ENCODE data around the gene SSBP3.
"Not testable (repeated sequence)": the region's sequence is repeated elsewhere in the genome, so short reads cannot be mapped to it uniquely, and the experiment has no call there.

Gene SSBP3

DNA sequence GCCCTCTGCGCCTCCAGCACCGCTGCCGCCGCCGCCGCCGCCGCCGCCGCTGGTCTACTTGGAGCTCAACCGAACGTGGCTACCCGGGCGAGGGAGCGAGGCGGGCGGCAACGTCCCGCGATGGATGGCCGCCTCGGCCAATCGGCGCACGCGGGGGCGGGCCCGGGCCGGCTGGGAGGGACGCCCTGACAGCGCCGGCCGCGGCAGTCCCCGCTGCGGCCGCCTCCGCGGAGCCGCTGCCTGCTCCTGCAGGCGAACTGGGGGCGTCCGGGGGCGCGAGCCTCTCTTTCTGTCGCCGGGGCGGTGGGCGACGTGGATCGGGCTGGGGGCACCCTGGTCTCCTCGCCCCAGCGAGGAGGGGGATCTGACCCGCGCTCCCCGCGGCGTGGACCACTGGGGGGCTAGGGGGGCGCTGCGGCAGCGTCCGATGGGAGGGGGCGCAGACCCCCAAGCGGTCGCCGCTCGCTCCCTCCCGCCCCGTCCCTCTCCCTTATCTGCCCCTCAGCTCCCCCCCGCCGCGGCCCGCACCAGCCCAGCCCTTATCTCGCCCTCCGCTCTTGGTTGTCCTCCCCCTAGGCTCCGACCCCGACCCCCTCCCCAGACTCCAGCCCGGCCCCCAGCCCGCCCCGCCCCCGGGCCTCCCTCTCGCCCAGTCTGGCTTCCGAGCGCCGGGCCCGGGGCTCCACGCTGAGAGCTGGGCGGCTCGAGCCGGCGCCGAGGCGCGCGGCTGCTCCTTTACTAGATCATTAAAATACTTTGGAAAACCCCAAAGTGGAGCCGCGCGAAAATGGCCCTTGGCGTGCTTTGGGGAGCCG is at the start of gene SSBP3:
Gene SSBP3 (minus strand): TSS at position 56 of the 815 bp plus-strand sequence.
- Histone ChIP-seq H3K27me3 (ENCODE audit: control insufficient read depth, insufficient read depth, low read length) (no peaks in the 10 kb centered on the region), H3K36me3 (ENCODE audit: control insufficient read depth, low read depth, low read length) (peaks cover 21% of the 10 kb centered on the region), H3K4me3 (ENCODE audit: low read length) (peak within 1 kb of the TSS; percentile 85), H3K9me3 (ENCODE audit: control insufficient read depth, low read depth, low read length) (no peaks in the 10 kb centered on the region), H3K9ac (ENCODE audit: low read length) (peak within 1 kb of the TSS; percentile 83), H3K4me1 (ENCODE audit: control insufficient read depth, low read depth, low read length) (peaks cover 41% of the 10 kb centered on the region), H3K27ac (ENCODE audit: low read length) (peak within 1 kb of the TSS; percentile 95)

DNA sequence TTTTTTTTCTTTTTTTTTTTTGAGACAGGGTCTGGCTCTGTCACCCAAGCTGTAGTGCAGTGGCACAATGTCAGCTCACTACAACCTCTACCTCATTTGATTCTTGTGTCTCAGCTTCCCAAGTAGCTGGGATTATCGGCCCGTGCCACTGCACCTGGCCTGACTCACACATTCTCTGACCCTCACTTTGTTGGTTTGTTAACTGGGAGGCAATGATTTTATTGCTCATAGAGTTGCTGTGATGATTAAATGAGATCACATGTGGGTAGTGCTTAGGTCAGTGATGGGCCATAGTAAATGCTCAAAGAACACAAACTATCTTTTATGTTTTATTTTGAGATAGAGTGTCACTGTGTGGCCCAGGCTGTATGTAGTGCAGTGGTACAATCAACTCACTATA is 47.3 kb upstream of the SSBP3 start:
- Histone ChIP-seq H3K9me3 (ENCODE audit: control insufficient read depth, low read depth, low read length) (no peaks in the 10 kb centered on the region), H3K4me3 (ENCODE audit: low read length) (no peak overlapping the region), H3K27me3 (ENCODE audit: control insufficient read depth, insufficient read depth, low read length) (no peaks in the 10 kb centered on the region), H3K36me3 (ENCODE audit: control insufficient read depth, low read depth, low read length) (no peaks in the 10 kb centered on the region), H3K27ac (ENCODE audit: low read length) (no peak overlapping the region), H3K9ac (ENCODE audit: low read length) (no peak overlapping the region), H3K4me1 (ENCODE audit: control insufficient read depth, low read depth, low read length) (no peaks in the 10 kb centered on the region)

DNA sequence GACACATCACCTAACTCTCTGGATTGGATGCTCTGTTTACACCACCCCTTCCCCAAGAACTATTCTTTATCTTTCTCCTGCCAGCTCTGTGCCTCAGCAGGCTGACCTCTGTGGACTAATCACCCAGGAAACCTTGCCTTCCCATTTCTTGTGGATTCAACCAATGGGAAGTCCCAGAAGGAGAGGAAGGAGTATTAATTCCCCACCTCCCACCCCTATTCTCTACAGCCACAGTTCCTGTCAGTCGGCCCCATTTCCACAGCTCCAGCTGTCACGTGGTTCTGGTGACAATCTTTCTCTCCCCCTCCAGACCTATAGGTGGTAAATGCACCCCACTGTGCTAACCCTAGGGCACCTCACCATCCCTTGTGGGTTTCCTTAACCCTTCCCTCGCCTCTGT is 46.8 kb upstream of the SSBP3 start:
- no peak overlapping the region for H3K9ac ChIP-seq (ENCODE audit: low read length)
- H3K36me3 ChIP-seq (ENCODE audit: control insufficient read depth, low read depth, low read length) = no peaks in the 10 kb centered on the region
- no peaks in the 10 kb centered on the region for H3K4me1 ChIP-seq (ENCODE audit: control insufficient read depth, low read depth, low read length)
- H3K27me3 ChIP-seq (ENCODE audit: control insufficient read depth, insufficient read depth, low read length) = no peaks in the 10 kb centered on the region
- H3K4me3 ChIP-seq (ENCODE audit: low read length) = no peak overlapping the region
- no peak overlapping the region for H3K27ac ChIP-seq (ENCODE audit: low read length)
- H3K9me3 ChIP-seq (ENCODE audit: control insufficient read depth, low read depth, low read length) = no peaks in the 10 kb centered on the region

DNA sequence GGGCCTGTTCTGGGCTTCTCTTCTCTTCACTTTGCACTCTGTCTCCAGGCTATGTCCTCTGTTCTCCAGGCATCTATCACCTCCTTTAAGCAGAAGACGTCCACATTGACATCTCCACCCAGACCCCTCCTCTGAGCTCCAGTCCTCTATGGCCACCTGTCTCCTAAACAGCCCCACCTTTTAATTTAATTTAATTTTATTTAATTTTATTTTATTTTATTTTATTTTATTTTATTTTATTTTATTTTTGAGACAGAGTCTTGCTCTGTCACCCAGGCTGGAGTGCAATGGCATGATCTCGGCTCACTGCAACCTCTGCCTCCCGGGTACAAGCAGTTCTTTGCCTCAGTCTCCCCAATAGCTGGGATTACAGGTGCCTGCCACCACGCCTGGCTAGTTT is 43.2 kb upstream of the SSBP3 start:
- not testable (repeated sequence) for H3K27me3 ChIP-seq (ENCODE audit: control insufficient read depth, insufficient read depth, low read length); H3K36me3 ChIP-seq (ENCODE audit: control insufficient read depth, low read depth, low read length); H3K9ac ChIP-seq (ENCODE audit: low read length); H3K4me1 ChIP-seq (ENCODE audit: control insufficient read depth, low read depth, low read length); H3K4me3 ChIP-seq (ENCODE audit: low read length); H3K9me3 ChIP-seq (ENCODE audit: control insufficient read depth, low read depth, low read length); H3K27ac ChIP-seq (ENCODE audit: low read length)

DNA sequence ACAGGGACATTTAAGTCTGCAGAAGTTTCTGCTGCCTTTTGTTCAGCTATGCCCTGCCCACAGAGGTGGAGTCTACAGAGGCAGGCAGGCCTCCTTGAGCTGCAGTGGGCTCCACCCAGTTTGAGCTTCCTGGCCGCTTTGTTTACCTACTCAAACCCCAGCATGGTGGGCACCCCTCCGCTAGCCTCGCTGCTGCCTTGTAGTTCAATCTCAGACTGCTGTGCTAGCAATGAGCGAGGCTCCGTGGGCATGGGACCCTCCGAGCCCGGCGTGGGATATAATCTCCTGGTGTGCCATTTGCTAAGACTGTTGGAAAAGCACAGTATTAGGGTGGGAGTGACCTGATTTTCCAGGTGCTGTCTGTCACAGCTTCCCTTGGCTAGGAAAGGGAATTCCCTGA is 42.6 kb upstream of the SSBP3 start:
- H3K9ac ChIP-seq (ENCODE audit: low read length); H3K4me3 ChIP-seq (ENCODE audit: low read length); H3K27me3 ChIP-seq (ENCODE audit: control insufficient read depth, insufficient read depth, low read length); H3K4me1 ChIP-seq (ENCODE audit: control insufficient read depth, low read depth, low read length); H3K27ac ChIP-seq (ENCODE audit: low read length); H3K36me3 ChIP-seq (ENCODE audit: control insufficient read depth, low read depth, low read length); H3K9me3 ChIP-seq (ENCODE audit: control insufficient read depth, low read depth, low read length): not testable (repeated sequence)

DNA sequence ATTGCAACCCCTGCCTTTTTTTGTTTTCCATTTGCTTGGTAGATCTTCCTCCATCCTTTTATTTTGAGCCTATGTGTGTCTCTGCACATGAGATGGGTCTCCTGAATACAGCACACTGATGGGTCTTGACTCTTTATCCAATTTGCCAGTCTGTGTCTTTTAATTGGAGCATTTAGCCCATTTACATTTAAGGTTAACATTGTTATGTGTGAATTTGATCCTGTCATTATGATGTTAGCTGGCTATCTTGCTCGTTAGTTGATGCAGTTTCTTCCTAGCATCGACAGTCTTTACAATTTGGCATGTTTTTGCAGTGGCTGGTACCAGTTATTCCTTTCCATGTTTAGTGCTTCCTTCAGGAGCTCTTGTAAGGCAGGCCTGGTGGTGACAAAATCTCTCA is 40.9 kb upstream of the SSBP3 start:
- not testable (repeated sequence) for H3K4me1 ChIP-seq (ENCODE audit: control insufficient read depth, low read depth, low read length); H3K9me3 ChIP-seq (ENCODE audit: control insufficient read depth, low read depth, low read length); H3K4me3 ChIP-seq (ENCODE audit: low read length); H3K27me3 ChIP-seq (ENCODE audit: control insufficient read depth, insufficient read depth, low read length); H3K9ac ChIP-seq (ENCODE audit: low read length); H3K36me3 ChIP-seq (ENCODE audit: control insufficient read depth, low read depth, low read length); H3K27ac ChIP-seq (ENCODE audit: low read length)

DNA sequence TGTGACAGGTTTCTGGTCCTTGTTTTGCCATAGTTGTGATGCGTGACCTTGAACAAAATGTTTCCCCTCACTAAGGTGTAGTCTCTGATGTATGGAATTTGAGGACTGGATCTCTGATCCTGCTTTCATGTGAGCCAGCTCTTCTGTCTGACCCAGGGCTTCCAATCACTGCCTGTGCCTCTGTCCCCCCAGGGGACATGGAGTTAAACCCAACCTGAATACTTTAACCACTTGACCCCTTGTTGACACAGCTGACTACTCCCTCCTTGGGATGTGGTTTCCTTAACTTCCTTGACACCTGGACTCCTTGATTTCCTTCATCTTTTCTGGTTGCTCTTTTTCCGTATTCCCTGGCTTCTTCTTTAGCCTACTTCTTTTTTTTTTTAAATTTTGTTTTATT is 36.0 kb upstream of the SSBP3 start:
- Histone ChIP-seq H3K4me3 (ENCODE audit: low read length) (no peak overlapping the region), H3K27ac (ENCODE audit: low read length) (no peak overlapping the region)

DNA sequence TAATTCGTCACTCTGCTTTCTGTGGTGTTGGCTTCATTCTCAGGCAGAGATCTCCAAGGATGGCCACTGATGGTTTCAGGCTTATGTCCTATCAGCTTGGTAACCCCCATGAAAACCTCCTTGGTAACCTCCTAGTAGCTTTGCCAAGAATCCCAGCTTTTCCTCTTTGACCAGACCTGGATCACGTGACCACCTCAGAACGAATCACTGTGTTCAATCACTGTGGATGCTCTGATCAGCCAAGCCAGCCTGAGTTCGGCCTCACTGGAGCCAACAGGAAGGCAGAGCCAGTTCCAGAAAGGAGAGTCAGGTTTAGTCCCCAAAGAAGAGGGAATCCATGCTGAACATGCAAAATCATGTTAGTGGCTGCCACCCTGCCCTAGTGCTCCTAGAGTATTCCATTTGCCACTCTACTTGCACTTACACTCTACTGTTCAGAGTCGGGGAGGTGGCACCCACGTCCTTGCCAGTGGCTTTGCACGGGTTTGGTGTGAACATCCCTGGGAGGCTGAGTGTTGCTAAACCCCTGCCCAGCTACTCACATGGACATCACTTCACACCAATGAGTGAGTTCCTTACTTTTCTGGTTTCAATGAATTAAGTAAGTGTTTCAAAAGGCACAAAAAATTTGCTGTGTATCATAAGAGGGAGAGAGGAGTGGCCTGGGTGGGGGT is 33.5 kb upstream of the SSBP3 start:
- H3K27me3 ChIP-seq (ENCODE audit: control insufficient read depth, insufficient read depth, low read length) = no peaks in the 10 kb centered on the region
- no peaks in the 10 kb centered on the region for H3K4me1 ChIP-seq (ENCODE audit: control insufficient read depth, low read depth, low read length)
- no peak overlapping the region for H3K27ac ChIP-seq (ENCODE audit: low read length)
- H3K9ac ChIP-seq (ENCODE audit: low read length) = no peak overlapping the region
- H3K4me3 ChIP-seq (ENCODE audit: low read length) = no peak overlapping the region
- H3K36me3 ChIP-seq (ENCODE audit: control insufficient read depth, low read depth, low read length) = no peaks in the 10 kb centered on the region
- no peaks in the 10 kb centered on the region for H3K9me3 ChIP-seq (ENCODE audit: control insufficient read depth, low read depth, low read length)

More for the DNA sequence above, 36.0 kb upstream of the SSBP3 start:
- Histone ChIP-seq H3K9ac (ENCODE audit: low read length) (no peak overlapping the region), H3K27me3 (ENCODE audit: control insufficient read depth, insufficient read depth, low read length) (no peaks in the 10 kb centered on the region), H3K4me1 (ENCODE audit: control insufficient read depth, low read depth, low read length) (no peaks in the 10 kb centered on the region), H3K36me3 (ENCODE audit: control insufficient read depth, low read depth, low read length) (no peaks in the 10 kb centered on the region), H3K9me3 (ENCODE audit: control insufficient read depth, low read depth, low read length) (no peaks in the 10 kb centered on the region)

DNA sequence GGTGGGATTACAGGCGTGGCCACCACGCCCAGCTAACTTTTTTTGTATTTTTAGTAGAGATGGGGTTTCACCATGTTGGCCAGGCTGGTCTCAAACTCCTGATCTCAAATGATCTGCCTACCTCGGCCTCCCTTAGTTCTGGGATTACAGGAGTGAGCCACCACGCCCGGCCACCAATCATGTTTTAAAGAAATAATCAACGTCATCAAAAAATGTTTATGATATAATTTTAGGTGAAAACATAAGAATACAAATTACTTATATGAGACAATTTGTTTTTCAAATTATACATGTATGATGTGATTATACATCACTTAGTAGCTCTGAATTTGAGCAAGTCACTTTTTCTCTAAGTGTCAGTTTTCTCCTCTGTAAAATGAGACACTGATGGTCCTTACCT is 31.6 kb upstream of the SSBP3 start:
- no peak overlapping the region for H3K27ac ChIP-seq (ENCODE audit: low read length)
- no peaks in the 10 kb centered on the region for H3K4me1 ChIP-seq (ENCODE audit: control insufficient read depth, low read depth, low read length)
- no peak overlapping the region for H3K9ac ChIP-seq (ENCODE audit: low read length)
- H3K36me3 ChIP-seq (ENCODE audit: control insufficient read depth, low read depth, low read length) = no peaks in the 10 kb centered on the region
- H3K4me3 ChIP-seq (ENCODE audit: low read length) = no peak overlapping the region
- H3K27me3 ChIP-seq (ENCODE audit: control insufficient read depth, insufficient read depth, low read length) = no peaks in the 10 kb centered on the region
- H3K9me3 ChIP-seq (ENCODE audit: control insufficient read depth, low read depth, low read length) = no peaks in the 10 kb centered on the region

DNA sequence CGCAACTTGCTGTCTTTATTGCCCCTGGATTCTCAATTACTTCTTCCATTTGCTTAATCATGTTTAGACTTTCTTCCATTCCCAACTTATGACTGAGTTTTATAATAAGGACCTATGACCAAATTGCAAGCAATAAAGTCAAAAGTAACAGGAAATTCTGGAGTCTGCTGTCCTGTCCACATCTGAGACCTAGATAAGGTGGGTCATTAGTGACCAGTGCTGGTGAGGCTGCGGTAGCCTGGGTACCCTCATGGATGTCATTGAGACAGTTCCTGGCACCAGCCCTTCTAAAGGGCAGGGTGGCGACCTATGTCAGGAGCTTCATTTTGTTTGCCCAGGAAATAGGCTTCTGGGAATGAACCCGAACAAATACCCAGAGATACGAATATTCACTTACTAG is 30.6 kb upstream of the SSBP3 start:
- no peaks in the 10 kb centered on the region for H3K4me1 ChIP-seq (ENCODE audit: control insufficient read depth, low read depth, low read length)
- H3K27ac ChIP-seq (ENCODE audit: low read length) = no peak overlapping the region
- H3K9me3 ChIP-seq (ENCODE audit: control insufficient read depth, low read depth, low read length) = no peaks in the 10 kb centered on the region
- no peak overlapping the region for H3K9ac ChIP-seq (ENCODE audit: low read length)
- no peak overlapping the region for H3K4me3 ChIP-seq (ENCODE audit: low read length)
- H3K27me3 ChIP-seq (ENCODE audit: control insufficient read depth, insufficient read depth, low read length) = no peaks in the 10 kb centered on the region
- H3K36me3 ChIP-seq (ENCODE audit: control insufficient read depth, low read depth, low read length) = no peaks in the 10 kb centered on the region

DNA sequence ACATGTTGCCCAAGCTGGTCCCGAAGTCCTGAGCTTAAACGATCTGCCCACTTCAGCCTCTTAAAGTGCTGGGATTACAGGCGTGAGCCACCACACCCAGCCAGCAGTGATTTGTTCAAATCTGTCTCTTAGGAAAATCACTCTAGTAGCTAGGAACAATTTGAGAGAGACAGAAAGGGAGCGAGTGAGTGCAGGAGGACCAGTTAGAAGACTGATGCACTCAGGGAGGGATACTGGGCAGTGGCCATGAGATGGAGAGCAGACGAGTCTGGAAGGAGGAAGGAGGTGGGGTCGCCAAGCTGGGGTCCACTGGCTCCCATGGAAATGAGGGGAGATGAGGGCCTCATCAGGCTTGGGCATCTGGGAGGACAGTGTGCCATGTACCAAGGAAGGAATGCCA is 23.6 kb upstream of the SSBP3 start:
- no peaks in the 10 kb centered on the region for H3K4me1 ChIP-seq (ENCODE audit: control insufficient read depth, low read depth, low read length)
- no peak overlapping the region for H3K4me3 ChIP-seq (ENCODE audit: low read length)
- no peaks in the 10 kb centered on the region for H3K36me3 ChIP-seq (ENCODE audit: control insufficient read depth, low read depth, low read length)
- no peak overlapping the region for H3K9ac ChIP-seq (ENCODE audit: low read length)
- no peaks in the 10 kb centered on the region for H3K9me3 ChIP-seq (ENCODE audit: control insufficient read depth, low read depth, low read length)
- H3K27me3 ChIP-seq (ENCODE audit: control insufficient read depth, insufficient read depth, low read length) = no peaks in the 10 kb centered on the region
- H3K27ac ChIP-seq (ENCODE audit: low read length) = no peak overlapping the region
